Measurements from ENCODE around the gene RPL38. TPM values are rescaled to one million over a fixed set of nuclear protein-coding genes. Genes with fewer than 3 reads are reported as not detected.

Gene RPL38
- total and polyA plus RNA-seq, 2 experiments from 2014 or later, result 286 to 5,312 TPM

DNA sequence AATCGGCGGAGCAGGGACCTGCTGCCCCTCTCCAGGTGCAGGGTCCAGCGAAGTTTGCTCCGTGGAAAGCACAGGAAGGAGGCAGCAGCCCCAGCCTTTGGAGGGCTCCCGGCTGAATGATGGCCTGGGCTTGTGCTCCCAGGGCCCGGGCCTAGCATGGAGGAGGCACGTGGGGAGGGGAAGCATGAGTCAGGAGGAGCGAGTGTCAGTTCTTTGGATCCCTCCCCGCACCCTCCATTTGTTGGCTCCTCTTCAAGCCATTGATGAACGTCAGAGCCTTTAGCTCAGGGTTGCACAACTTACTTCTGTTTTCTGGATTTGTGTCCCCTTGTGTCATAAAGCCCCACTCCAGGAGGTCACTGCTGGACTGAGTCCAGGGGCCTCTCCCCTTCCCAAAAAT lies 35.7 kb downstream of the RPL38 start:
- Histone ChIP-seq H3K79me2 (replicated peaks; ENCODE audit: insufficient read depth) (no peaks in the 10 kb centered on the region), H2AFZ (no peak overlapping the region), H3F3A (replicated peaks; ENCODE audit: low read depth) (no peaks in the 10 kb centered on the region), H4K20me1 (replicated peaks; ENCODE audit: insufficient read depth) (no peaks in the 10 kb centered on the region), H3K9me2 (ENCODE audit: insufficient read depth) (no peaks in the 10 kb centered on the region), H3K27me3 (ENCODE audit: insufficient read depth) (no peaks in the 10 kb centered on the region), H3K4me3 (no peak overlapping the region), H3K27ac (ENCODE audit: low read depth) (no peak overlapping the region), H3K4me1 (ENCODE audit: insufficient read depth) (peaks cover 6% of the 10 kb centered on the region; the same call in 1 of the 2 replicates), H3K4me2 (no peak overlapping the region), H3K36me3 (ENCODE audit: insufficient read depth) (no peaks in the 10 kb centered on the region)
- Mint-ChIP-seq H3K36me3 (ENCODE audit: low read depth) (no peaks in the 10 kb centered on the region), H3K4me1 (peaks cover 19% of the 10 kb centered on the region), H3K27me3 (ENCODE audit: insufficient read depth, low read depth, poor library complexity) (peaks cover 12% of the 10 kb centered on the region), H3K4me3 (no peak overlapping the region), H3K9me3 (no peaks in the 10 kb centered on the region; the same call in 1 of the 3 replicates), H3K27ac (no peak overlapping the region)
- TF ChIP-seq CREB1 (CRISPR knock-in tag; IDR thresholded peaks at IDR 0.05; ENCODE audit: low read depth) (no peak), JUNB (IDR thresholded peaks at IDR 0.05; ENCODE audit: unreplicated experiment) (no peak), REST (IDR thresholded peaks at IDR 0.05; ENCODE audit: unreplicated experiment) (no peak), EZH2 (IDR thresholded peaks at IDR 0.05; ENCODE audit: low read depth, unreplicated experiment) (no peak), ZNF114 (CRISPR knock-in tag; IDR thresholded peaks at IDR 0.05) (no peak), EZH2phosphoT487 (IDR thresholded peaks at IDR 0.05; ENCODE audit: unreplicated experiment) (no peak), STAT1 (IDR thresholded peaks at IDR 0.05; ENCODE audit: unreplicated experiment) (no peak), POLR2AphosphoS5 (IDR thresholded peaks at IDR 0.05; ENCODE audit: low read depth) (no peak), ZNF331 (CRISPR knock-in tag; IDR thresholded peaks at IDR 0.05; ENCODE audit: low read depth) (no peak)
- TF ChIP-seq, protein P1, sequence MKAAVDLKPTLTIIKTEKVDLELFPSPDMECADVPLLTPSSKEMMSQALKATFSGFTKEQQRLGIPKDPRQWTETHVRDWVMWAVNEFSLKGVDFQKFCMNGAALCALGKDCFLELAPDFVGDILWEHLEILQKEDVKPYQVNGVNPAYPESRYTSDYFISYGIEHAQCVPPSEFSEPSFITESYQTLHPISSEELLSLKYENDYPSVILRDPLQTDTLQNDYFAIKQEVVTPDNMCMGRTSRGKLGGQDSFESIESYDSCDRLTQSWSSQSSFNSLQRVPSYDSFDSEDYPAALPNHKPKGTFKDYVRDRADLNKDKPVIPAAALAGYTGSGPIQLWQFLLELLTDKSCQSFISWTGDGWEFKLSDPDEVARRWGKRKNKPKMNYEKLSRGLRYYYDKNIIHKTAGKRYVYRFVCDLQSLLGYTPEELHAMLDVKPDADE (IDR thresholded peaks at IDR 0.05), result no peak
- ATAC-seq, result no peak
- no peak for DNase-seq (ENCODE audit: low spot score)

DNA sequence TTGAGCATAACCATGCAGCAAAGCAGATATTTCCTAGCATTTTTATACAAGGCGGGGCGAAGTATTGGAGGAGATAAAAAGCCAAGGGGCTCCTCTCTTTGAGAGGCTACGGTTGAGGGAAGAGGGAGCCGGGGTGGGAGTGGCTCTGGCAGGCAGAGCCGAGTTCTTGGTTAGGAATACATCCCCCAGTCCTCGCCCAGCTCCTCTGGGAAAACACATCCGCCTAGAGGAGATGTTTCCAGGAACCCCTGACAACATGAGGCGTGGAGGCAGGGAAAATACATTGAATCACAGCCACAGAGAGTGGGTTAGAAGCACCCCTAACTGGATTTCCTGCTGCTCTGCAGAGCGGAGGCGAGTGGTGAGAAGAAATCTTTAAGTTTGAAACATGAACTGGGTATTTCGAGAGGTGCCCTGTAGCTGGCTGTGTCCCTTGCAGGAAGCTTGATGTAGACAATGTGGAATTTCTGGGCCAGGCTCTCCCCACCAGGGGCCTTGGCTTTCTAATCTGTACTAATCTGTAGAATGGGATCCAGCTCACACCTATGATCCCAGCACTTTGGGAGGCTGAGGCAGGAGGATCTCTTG lies 37.2 kb downstream of the RPL38 start:
- ATAC-seq (no peak), DNase-seq (ENCODE audit: low spot score) (no peak)
- Histone ChIP-seq H3K27me3 (ENCODE audit: insufficient read depth) (no peaks in the 10 kb centered on the region), H3K9me2 (ENCODE audit: insufficient read depth) (no peaks in the 10 kb centered on the region), H3K4me1 (ENCODE audit: insufficient read depth) (peaks cover 12% of the 10 kb centered on the region), H3K4me3 (no peak overlapping the region), H3K79me2 (replicated peaks; ENCODE audit: insufficient read depth) (no peaks in the 10 kb centered on the region), H4K20me1 (replicated peaks; ENCODE audit: insufficient read depth) (no peaks in the 10 kb centered on the region), H3K4me2 (no peak overlapping the region), H3K36me3 (ENCODE audit: insufficient read depth) (no peaks in the 10 kb centered on the region), H3K27ac (ENCODE audit: low read depth) (no peak overlapping the region), H3F3A (replicated peaks; ENCODE audit: low read depth) (0 out of 2 replicates have a peak, but pooled peaks cover 4% of the 10 kb centered on the region), H2AFZ (no peak overlapping the region)
- no peak for TF ChIP-seq EZH2 (IDR thresholded peaks at IDR 0.05; ENCODE audit: low read depth, unreplicated experiment)
- Mint-ChIP-seq H3K36me3 (ENCODE audit: low read depth) (0 out of 3 replicates have a peak, but pooled peaks cover under 1% of the 10 kb centered on the region), H3K27me3 (ENCODE audit: insufficient read depth, low read depth, poor library complexity) (peaks cover 16% of the 10 kb centered on the region), H3K4me3 (no peak overlapping the region), H3K27ac (peak overlapping the region; percentile 48; the same call in 1 of the 2 replicates), H3K4me1 (peaks cover 28% of the 10 kb centered on the region), H3K9me3 (peaks cover 4% of the 10 kb centered on the region)

All from GM23338 (cell line).